DMS153 (cell line): ENCODE measurements around the gene ZIC5.

Experiments
- DNase-seq: peaks from one replicate; lab custom pipeline; 2025; lab: John Stamatoyannopoulos, UW

The ZIC5 gene

GRCh38 chr13:99971576-99972189 is at the start of gene ZIC5:
ZIC5 (minus strand) TSS chr13:99971767; CDS start chr13:99971603, 164 bp downstream.
- DNase-seq: no peak

GRCh38 chr13:100019780-100020356 is 48.3 kb upstream of the ZIC5 start:
- DNase-seq: no peak

GRCh38 chr13:100014621-100015020 is 43.1 kb upstream of the ZIC5 start:
- no peak for DNase-seq

- DNase-seq: no peak
Observed at GRCh38 chr13:99998261-99998660, 26.7 kb upstream of the ZIC5 start.

GRCh38 chr13:99997702-99998214 is 26.2 kb upstream of the ZIC5 start:
- DNase-seq: no peak

GRCh38 chr13:99996381-99996973 is 24.9 kb upstream of the ZIC5 start:
- DNase-seq: peak; percentile 93

- no peak for DNase-seq
Observed at GRCh38 chr13:99995589-99996380, 24.2 kb upstream of the ZIC5 start.

- no peak for DNase-seq
Observed at GRCh38 chr13:99995104-99995588, 23.6 kb upstream of the ZIC5 start.

GRCh38 chr13:99994638-99995020 is 23.1 kb upstream of the ZIC5 start:
- no peak for DNase-seq

GRCh38 chr13:99993660-99994637 is 22.4 kb upstream of the ZIC5 start:
- no peak for DNase-seq

- DNase-seq: no peak
Observed at GRCh38 chr13:99992949-99993351, 21.4 kb upstream of the ZIC5 start.

GRCh38 chr13:99991828-99992775 is 20.5 kb upstream of the ZIC5 start:
- no peak for DNase-seq

GRCh38 chr13:99991013-99991827 is 19.7 kb upstream of the ZIC5 start:
- no peak for DNase-seq

- DNase-seq: no peak
Observed at GRCh38 chr13:99990126-99990977, 18.8 kb upstream of the ZIC5 start.

GRCh38 chr13:99989276-99990125 is 17.9 kb upstream of the ZIC5 start:
- no peak for DNase-seq

GRCh38 chr13:99988529-99989275 is 17.1 kb upstream of the ZIC5 start:
- no peak for DNase-seq
